ENCODE results near the gene AFMID.

The AFMID gene

DNA sequence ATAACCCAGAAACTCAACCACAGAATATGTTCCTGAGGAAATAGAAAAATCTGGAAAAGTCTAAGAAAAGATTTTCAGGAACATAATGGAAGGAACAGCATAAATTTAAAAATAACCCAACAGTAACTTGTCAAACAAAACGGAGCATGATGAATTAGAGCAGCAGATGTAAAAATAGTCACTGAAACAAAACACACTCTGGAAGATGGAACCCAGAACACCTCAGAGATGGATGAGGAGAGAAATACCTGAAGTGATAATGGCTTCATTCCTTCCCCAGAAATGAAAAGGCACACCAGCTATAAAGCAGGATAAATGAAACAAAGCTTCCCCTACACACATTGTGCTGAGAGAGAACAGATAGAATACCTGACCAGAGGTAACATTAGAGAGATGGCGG, 6.7 kb upstream of the AFMID start:
- Histone ChIP-seq H3K36me3 (ENCODE audit: control insufficient read depth in 1 of 2, insufficient read depth in 2 of 2, low read length in 2 of 2) (peaks cover 0 to 3% of the 10 kb centered on the region in 2 donors), H3K27me3 (ENCODE audit: control insufficient read depth in 1 of 2, insufficient read depth in 2 of 2, low read length in 2 of 2) (no peaks in the 10 kb centered on the region), H3K27ac (ENCODE audit: low read depth, low read length) (no peak overlapping the region), H3K4me3 (ENCODE audit: low read depth in 1 of 2, low read length in 2 of 2) (no peak overlapping the region), H3K4me1 (ENCODE audit: control insufficient read depth in 1 of 2, insufficient read depth in 2 of 2, low read length in 2 of 2) (peaks cover 25 to 29% of the 10 kb centered on the region in 2 donors), H3K9me3 (ENCODE audit: control insufficient read depth in 1 of 2, low read length in 2 of 2) (no peaks in the 10 kb centered on the region), H3K9ac (ENCODE audit: low read depth in 1 of 2, low read length in 2 of 2) (no peak overlapping the region)

DNA sequence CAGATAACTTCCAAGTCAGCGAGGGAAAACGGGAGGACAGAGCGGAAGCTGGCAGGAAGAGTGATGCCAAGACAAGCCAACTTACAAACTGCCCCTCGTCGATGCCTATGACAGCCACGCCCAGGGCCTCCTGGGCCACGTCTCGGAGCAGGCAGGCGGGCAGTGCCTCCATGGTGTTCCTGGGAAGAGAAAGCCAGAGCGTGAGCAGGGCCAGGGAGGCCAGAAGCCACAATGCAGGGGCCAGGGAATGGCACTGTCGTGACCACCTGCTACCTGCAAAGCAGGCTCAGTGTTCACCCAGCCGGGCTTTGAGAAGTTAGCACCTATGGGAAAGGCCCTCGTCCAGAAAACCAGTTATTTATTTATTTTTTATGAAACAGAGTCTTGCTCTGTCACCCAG, 4.7 kb upstream of the AFMID start:
- H3K4me3 ChIP-seq (ENCODE audit: low read depth in 1 of 2, low read length in 2 of 2): no peak overlapping the region
- H3K36me3 ChIP-seq (ENCODE audit: control insufficient read depth in 1 of 2, insufficient read depth in 2 of 2, low read length in 2 of 2): peaks cover 0 to 3% of the 10 kb centered on the region in 2 donors
- H3K27me3 ChIP-seq (ENCODE audit: control insufficient read depth in 1 of 2, insufficient read depth in 2 of 2, low read length in 2 of 2): no peaks in the 10 kb centered on the region
- H3K9ac ChIP-seq (ENCODE audit: low read depth in 1 of 2, low read length in 2 of 2): no peak overlapping the region
- no peaks in the 10 kb centered on the region for H3K9me3 ChIP-seq (ENCODE audit: control insufficient read depth in 1 of 2, low read length in 2 of 2)
- H3K4me1 ChIP-seq (ENCODE audit: control insufficient read depth in 1 of 2, insufficient read depth in 2 of 2, low read length in 2 of 2): peaks cover 14 to 29% of the 10 kb centered on the region in 2 donors
- H3K27ac ChIP-seq (ENCODE audit: low read depth, low read length): no peak overlapping the region

DNA sequence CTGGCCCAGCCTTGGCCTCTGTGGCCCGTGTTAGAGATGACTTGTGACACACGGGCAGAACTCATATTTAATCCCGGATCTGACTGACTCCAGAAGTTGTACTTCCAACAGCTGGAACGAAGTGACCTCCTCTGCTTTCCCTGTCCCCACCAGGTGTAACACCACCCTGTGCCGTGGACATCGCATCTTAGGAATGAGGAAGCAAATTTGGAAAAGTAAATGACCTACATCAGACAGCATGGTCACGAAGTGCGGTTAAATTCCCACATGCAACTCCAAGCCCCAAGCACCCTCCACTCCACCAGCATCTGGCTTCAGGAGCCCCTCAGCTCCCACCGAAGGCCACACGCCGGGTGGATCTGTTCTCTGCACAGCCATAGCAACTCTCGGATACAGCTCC, 3.2 kb upstream of the AFMID start:
- Histone ChIP-seq H3K27ac (ENCODE audit: low read depth, low read length) (no peak overlapping the region), H3K9me3 (ENCODE audit: control insufficient read depth in 1 of 2, low read length in 2 of 2) (no peaks in the 10 kb centered on the region), H3K36me3 (ENCODE audit: control insufficient read depth in 1 of 2, insufficient read depth in 2 of 2, low read length in 2 of 2) (peaks cover 0 to 3% of the 10 kb centered on the region in 2 donors), H3K4me1 (ENCODE audit: control insufficient read depth in 1 of 2, insufficient read depth in 2 of 2, low read length in 2 of 2) (peaks cover 14 to 32% of the 10 kb centered on the region in 2 donors), H3K27me3 (ENCODE audit: control insufficient read depth in 1 of 2, insufficient read depth in 2 of 2, low read length in 2 of 2) (no peaks in the 10 kb centered on the region), H3K9ac (ENCODE audit: low read depth in 1 of 2, low read length in 2 of 2) (no peak overlapping the region), H3K4me3 (ENCODE audit: low read depth in 1 of 2, low read length in 2 of 2) (no peak overlapping the region)

DNA sequence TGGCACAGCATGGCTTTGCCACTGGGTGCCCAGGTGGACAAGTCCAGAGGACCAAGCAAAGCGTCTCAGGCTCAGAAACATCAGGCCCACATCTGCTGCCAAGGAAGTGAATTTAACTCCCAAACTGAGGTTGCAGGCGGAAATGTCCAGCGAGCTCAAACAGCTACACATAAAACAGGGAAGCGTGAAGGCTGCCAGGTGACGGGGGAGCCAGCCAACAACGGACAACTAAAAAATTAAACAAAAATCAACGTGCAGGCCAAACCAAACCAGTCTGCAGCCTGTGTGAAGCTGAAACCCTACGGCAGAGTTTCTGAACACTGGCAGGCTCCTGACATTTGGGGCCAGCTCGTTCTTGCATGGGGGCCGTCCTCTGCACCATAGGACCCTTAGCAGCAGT, 2.8 kb upstream of the AFMID start:
- Histone ChIP-seq H3K27ac (ENCODE audit: low read depth, low read length) (no peak overlapping the region), H3K4me3 (ENCODE audit: low read depth in 1 of 2, low read length in 2 of 2) (no peak overlapping the region), H3K9ac (ENCODE audit: low read depth in 1 of 2, low read length in 2 of 2) (no peak overlapping the region), H3K27me3 (ENCODE audit: control insufficient read depth in 1 of 2, insufficient read depth in 2 of 2, low read length in 2 of 2) (no peaks in the 10 kb centered on the region), H3K4me1 (ENCODE audit: control insufficient read depth in 1 of 2, insufficient read depth in 2 of 2, low read length in 2 of 2) (peaks cover 14 to 32% of the 10 kb centered on the region in 2 donors), H3K36me3 (ENCODE audit: control insufficient read depth in 1 of 2, insufficient read depth in 2 of 2, low read length in 2 of 2) (peaks cover 0 to 3% of the 10 kb centered on the region in 2 donors), H3K9me3 (ENCODE audit: control insufficient read depth in 1 of 2, low read length in 2 of 2) (no peaks in the 10 kb centered on the region)

DNA sequence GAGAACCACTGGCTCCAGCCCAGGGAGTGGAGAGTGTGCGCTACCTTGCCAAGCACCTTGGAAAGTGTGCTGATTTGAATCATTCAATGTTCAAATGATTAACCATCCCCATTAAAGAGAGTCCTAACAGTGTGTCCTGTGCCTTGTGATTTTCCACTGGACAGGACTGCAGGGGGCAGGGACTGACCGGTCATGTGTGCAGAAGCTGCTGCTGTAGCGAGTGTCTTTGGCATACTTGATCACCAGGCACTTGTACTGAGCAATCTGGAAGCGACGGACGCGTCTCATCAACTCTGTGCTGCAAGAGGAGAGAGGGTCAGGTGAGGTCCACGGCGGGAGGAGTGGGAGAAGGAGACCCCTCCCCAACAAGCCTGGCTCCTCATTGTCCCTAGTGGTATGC, 2.3 kb upstream of the AFMID start:
- Histone ChIP-seq H3K27ac (ENCODE audit: low read depth, low read length) (peak overlapping the region; percentile 18), H3K36me3 (ENCODE audit: control insufficient read depth in 1 of 2, insufficient read depth in 2 of 2, low read length in 2 of 2) (peaks cover 0 to 3% of the 10 kb centered on the region in 2 donors), H3K4me1 (ENCODE audit: control insufficient read depth in 1 of 2, insufficient read depth in 2 of 2, low read length in 2 of 2) (peaks cover 14 to 32% of the 10 kb centered on the region in 2 donors), H3K9ac (ENCODE audit: low read depth in 1 of 2, low read length in 2 of 2) (no peak overlapping the region), H3K4me3 (ENCODE audit: low read depth in 1 of 2, low read length in 2 of 2) (no peak overlapping the region), H3K27me3 (ENCODE audit: control insufficient read depth in 1 of 2, insufficient read depth in 2 of 2, low read length in 2 of 2) (no peaks in the 10 kb centered on the region), H3K9me3 (ENCODE audit: control insufficient read depth in 1 of 2, low read length in 2 of 2) (no peaks in the 10 kb centered on the region)

DNA sequence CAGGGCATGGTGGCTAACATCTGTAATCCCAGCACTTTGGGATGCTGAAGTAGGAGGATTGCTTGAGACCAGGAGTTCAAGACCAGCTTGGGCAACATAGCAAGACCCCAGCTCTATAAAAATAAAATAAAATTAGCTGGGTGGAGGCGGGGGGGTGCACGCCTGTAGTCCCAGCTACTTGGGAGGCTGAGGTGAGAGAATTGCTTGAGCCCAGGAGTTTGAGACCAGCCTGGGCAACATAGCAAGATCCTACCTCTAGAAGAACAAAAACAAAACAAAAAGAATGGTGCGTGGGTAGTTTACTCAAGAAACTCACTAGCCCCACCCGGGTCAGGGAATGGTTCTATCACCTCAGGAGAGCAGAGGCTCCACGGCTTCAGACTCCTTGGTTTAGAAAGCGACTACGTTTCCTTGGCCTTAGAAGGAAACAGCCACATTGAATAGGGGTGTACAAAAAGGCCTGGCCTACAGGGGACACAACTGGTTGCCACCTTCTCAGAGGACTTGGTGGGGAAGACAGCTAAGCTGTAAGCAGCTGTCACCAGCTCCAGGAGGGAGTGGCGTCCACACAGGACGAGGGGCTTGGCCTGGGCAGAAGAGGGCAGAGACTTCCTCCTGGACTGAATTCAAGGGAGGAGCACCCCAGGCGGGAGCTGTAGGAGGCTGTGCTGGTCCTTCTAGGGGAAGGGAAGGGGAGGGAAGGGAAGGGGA, 1.0 kb upstream of the AFMID start:
- Histone ChIP-seq H3K4me1 (ENCODE audit: control insufficient read depth in 1 of 2, insufficient read depth in 2 of 2, low read length in 2 of 2) (peaks cover 5 to 29% of the 10 kb centered on the region in 2 donors), H3K4me3 (ENCODE audit: low read depth in 1 of 2, low read length in 2 of 2) (peak overlapping the region; percentile 24 to 53), H3K9ac (ENCODE audit: low read depth in 1 of 2, low read length in 2 of 2) (peak overlapping the region; percentile 2 to 39), H3K36me3 (ENCODE audit: control insufficient read depth in 1 of 2, insufficient read depth in 2 of 2, low read length in 2 of 2) (peaks cover 0 to 5% of the 10 kb centered on the region in 2 donors), H3K27ac (ENCODE audit: low read depth, low read length) (no peak overlapping the region), H3K9me3 (ENCODE audit: control insufficient read depth in 1 of 2, low read length in 2 of 2) (no peaks in the 10 kb centered on the region), H3K27me3 (ENCODE audit: control insufficient read depth in 1 of 2, insufficient read depth in 2 of 2, low read length in 2 of 2) (no peaks in the 10 kb centered on the region)

DNA sequence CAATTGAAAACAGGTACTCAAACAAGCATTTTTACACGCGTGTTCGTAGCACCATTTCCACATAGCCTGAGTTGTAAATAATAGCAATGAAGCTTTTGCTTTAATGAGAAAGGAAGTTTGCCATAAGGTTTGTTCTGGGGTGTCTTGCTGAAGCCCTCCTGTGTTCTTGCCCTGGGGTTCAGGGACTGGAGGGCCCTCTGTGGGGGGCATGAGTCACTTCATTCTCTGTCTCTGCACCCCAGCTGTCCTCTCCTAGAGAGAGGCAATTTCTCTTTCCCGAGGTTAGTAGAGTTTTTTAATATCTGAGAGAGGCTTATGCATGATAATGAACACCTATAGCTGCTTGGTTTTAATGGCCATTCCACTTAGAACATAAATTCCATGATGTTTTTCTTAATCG, 9.6 kb downstream of the AFMID start:
- Histone ChIP-seq H3K9ac (ENCODE audit: low read depth in 1 of 2, low read length in 2 of 2) (no peak overlapping the region), H3K27ac (ENCODE audit: low read depth, low read length) (no peak overlapping the region), H3K4me1 (ENCODE audit: control insufficient read depth in 1 of 2, insufficient read depth in 2 of 2, low read length in 2 of 2) (peaks cover 0 to 4% of the 10 kb centered on the region in 2 donors), H3K27me3 (ENCODE audit: control insufficient read depth in 1 of 2, insufficient read depth in 2 of 2, low read length in 2 of 2) (no peaks in the 10 kb centered on the region), H3K36me3 (ENCODE audit: control insufficient read depth in 1 of 2, insufficient read depth in 2 of 2, low read length in 2 of 2) (peaks cover 6 to 21% of the 10 kb centered on the region in 2 donors), H3K4me3 (ENCODE audit: low read depth in 1 of 2, low read length in 2 of 2) (no peak overlapping the region), H3K9me3 (ENCODE audit: control insufficient read depth in 1 of 2, low read length in 2 of 2) (no peaks in the 10 kb centered on the region)

DNA sequence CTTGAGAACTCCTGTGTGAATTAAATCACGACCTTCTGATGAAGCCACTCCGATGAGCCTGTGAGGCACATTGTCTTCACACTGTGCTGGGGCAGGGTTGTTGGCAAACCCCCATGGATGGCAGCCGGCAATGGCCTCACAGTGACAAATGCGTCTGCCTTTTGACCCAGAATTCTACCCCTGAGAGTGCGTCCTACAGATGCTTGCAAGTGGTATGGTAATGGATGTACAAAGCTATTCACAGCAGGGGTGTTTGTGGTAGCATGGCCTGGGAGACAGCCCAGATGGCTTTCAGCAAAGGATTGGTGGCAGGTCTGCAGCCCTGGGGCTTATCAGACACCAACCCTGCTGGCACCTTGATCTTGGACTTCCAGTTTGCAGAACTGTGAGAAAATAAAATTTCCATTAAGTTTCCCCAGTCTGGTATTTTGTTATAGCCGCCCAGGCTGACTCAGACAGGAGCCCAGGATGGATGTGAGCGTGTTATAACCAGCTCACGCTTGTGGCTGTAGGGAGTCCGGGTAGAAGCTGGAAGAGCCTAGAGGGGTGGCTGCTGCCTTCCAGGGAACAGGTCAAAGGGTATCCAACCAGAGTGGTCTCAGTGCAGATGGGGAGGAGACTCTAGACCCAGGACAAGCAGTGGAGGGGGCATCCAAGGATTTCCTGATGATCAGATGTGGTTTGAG, 10.1 kb downstream of the AFMID start:
- peaks cover 0 to 4% of the 10 kb centered on the region in 2 donors for H3K4me1 ChIP-seq (ENCODE audit: control insufficient read depth in 1 of 2, insufficient read depth in 2 of 2, low read length in 2 of 2)
- no peak overlapping the region for H3K27ac ChIP-seq (ENCODE audit: low read depth, low read length)
- no peaks in the 10 kb centered on the region for H3K9me3 ChIP-seq (ENCODE audit: control insufficient read depth in 1 of 2, low read length in 2 of 2)
- no peak overlapping the region for H3K9ac ChIP-seq (ENCODE audit: low read depth in 1 of 2, low read length in 2 of 2)
- peaks cover 6 to 21% of the 10 kb centered on the region in 2 donors for H3K36me3 ChIP-seq (ENCODE audit: control insufficient read depth in 1 of 2, insufficient read depth in 2 of 2, low read length in 2 of 2)
- no peaks in the 10 kb centered on the region for H3K27me3 ChIP-seq (ENCODE audit: control insufficient read depth in 1 of 2, insufficient read depth in 2 of 2, low read length in 2 of 2)
- H3K4me3 ChIP-seq (ENCODE audit: low read depth in 1 of 2, low read length in 2 of 2): no peak overlapping the region

DNA sequence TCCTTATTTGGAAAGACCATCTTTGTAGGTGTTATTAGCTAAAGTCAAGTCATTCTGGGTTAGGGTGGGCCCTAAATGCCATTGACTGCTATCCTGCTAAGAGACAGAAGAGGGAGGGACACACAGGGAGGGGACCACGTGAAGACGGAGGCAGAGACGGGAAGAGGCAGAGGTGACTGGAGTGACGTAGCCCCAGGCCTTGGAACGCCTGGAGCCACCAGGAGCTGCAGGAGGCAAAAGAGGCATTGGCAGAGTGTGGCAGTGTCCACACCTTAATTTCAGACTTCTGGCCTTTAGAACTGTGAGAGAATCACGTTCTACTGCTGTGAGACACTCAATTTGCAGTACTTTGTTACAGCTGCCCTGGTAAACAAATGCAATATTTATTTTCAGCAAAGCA, 13.3 kb downstream of the AFMID start:
- H3K4me3 ChIP-seq (ENCODE audit: low read depth in 1 of 2, low read length in 2 of 2): no peak overlapping the region
- no peaks in the 10 kb centered on the region for H3K4me1 ChIP-seq (ENCODE audit: control insufficient read depth in 1 of 2, insufficient read depth in 2 of 2, low read length in 2 of 2)
- H3K36me3 ChIP-seq (ENCODE audit: control insufficient read depth in 1 of 2, insufficient read depth in 2 of 2, low read length in 2 of 2): peaks cover 9 to 31% of the 10 kb centered on the region in 2 donors
- H3K27ac ChIP-seq (ENCODE audit: low read depth, low read length): no peak overlapping the region
- no peaks in the 10 kb centered on the region for H3K9me3 ChIP-seq (ENCODE audit: control insufficient read depth in 1 of 2, low read length in 2 of 2)
- H3K27me3 ChIP-seq (ENCODE audit: control insufficient read depth in 1 of 2, insufficient read depth in 2 of 2, low read length in 2 of 2): no peaks in the 10 kb centered on the region
- no peak overlapping the region for H3K9ac ChIP-seq (ENCODE audit: low read depth in 1 of 2, low read length in 2 of 2)

DNA sequence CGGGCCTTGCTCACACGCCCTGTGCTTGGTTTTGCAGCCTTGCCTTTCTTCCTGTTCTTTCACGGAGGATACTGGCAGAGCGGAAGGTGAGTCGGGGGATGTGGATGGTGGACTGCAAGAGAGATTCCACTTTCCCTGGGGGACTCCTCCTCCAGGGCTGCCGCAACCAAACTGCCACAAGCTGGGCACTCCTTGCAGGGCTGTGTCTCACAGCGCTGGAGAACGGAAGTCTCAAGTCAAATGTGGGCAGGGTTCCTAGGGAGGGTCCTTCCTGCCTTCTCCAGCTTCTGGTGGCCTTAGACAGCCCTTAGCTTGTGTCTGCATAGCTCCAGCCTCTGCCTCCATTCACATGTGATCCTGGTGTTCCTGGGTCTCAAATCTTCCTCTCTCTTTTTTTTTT, 15.5 kb downstream of the AFMID start:
- no peak overlapping the region for H3K27ac ChIP-seq (ENCODE audit: low read depth, low read length)
- no peaks in the 10 kb centered on the region for H3K4me1 ChIP-seq (ENCODE audit: control insufficient read depth in 1 of 2, insufficient read depth in 2 of 2, low read length in 2 of 2)
- H3K9me3 ChIP-seq (ENCODE audit: control insufficient read depth in 1 of 2, low read length in 2 of 2): no peaks in the 10 kb centered on the region
- H3K27me3 ChIP-seq (ENCODE audit: control insufficient read depth in 1 of 2, insufficient read depth in 2 of 2, low read length in 2 of 2): no peaks in the 10 kb centered on the region
- H3K9ac ChIP-seq (ENCODE audit: low read depth in 1 of 2, low read length in 2 of 2): no peak overlapping the region
- no peak overlapping the region for H3K4me3 ChIP-seq (ENCODE audit: low read depth in 1 of 2, low read length in 2 of 2)
- H3K36me3 ChIP-seq (ENCODE audit: control insufficient read depth in 1 of 2, insufficient read depth in 2 of 2, low read length in 2 of 2): peaks cover 3 to 22% of the 10 kb centered on the region in 2 donors
